ENCODE results near the gene UBXN11. TPM values are rescaled to one million over a fixed set of nuclear protein-coding genes. Genes with fewer than 3 reads are reported as not detected.

Gene UBXN11
- total RNA-seq, 4 donors from 2014 or later, result 7.4 to 36.5 (median 13.4) TPM

DNA sequence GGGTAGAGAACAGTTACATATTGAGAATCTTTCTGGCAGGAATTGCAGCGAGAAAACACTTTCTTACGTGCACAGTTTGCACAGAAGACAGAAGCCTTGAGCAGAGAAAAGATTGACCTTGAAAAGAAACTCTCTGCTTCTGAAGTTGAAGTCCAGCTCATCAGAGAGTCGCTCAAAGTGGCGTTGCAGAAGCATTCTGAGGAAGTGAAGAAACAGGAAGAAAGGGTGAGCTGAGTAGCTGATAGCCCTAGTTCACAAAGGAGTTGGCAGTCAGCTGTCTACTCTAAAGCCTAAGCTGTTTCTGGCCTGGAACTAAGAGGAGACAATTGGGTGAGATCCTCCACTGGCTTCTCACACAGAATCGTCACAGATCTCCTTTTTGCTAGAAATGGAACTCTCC is 46.9 kb downstream of the UBXN11 start:
- intact Hi-C loops (cut with DNase I; ENCODE audit: low total_unique reads), result no loop called here
- DNase-seq, result no peak
- Histone ChIP-seq H3K9me3 (no peaks in the 10 kb centered on the region), H3K27me3 (no peaks in the 10 kb centered on the region), H3K36me3 (no peaks in the 10 kb centered on the region), H3K4me1 (no peaks in the 10 kb centered on the region), H3K4me3 (no peak overlapping the region), H3K27ac (no peak overlapping the region)
- TF ChIP-seq, protein P1, sequence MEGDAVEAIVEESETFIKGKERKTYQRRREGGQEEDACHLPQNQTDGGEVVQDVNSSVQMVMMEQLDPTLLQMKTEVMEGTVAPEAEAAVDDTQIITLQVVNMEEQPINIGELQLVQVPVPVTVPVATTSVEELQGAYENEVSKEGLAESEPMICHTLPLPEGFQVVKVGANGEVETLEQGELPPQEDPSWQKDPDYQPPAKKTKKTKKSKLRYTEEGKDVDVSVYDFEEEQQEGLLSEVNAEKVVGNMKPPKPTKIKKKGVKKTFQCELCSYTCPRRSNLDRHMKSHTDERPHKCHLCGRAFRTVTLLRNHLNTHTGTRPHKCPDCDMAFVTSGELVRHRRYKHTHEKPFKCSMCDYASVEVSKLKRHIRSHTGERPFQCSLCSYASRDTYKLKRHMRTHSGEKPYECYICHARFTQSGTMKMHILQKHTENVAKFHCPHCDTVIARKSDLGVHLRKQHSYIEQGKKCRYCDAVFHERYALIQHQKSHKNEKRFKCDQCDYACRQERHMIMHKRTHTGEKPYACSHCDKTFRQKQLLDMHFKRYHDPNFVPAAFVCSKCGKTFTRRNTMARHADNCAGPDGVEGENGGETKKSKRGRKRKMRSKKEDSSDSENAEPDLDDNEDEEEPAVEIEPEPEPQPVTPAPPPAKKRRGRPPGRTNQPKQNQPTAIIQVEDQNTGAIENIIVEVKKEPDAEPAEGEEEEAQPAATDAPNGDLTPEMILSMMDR (IDR thresholded peaks at IDR 0.05), result no peak
- TF ChIP-seq POLR2A (IDR thresholded peaks at IDR 0.05), result no peak

DNA sequence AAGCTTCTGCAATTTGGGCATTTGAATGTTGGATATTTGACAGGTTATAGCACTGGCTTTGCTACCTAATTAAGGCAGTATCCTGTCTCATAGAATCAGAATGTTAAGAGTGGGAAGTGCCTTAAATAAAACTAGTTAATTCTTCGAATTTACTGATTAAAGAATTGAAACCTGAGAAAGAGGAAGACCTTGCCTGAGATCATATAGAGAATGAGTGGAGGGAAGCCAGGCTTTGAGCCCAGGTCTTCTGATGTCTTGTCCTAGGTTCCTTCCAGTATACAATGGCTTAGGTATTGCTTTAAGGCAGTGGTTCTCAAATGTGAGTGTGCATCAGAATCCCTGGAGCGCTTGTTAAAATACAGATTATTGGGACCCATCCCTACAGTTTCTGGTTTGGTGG is 47.4 kb downstream of the UBXN11 start:
- DNase-seq, result no peak
- Histone ChIP-seq H3K4me1 (no peaks in the 10 kb centered on the region), H3K27ac (no peak overlapping the region), H3K4me3 (no peak overlapping the region), H3K36me3 (no peaks in the 10 kb centered on the region), H3K9me3 (no peaks in the 10 kb centered on the region), H3K27me3 (no peaks in the 10 kb centered on the region)
- TF ChIP-seq POLR2A (IDR thresholded peaks at IDR 0.05), result no peak
- TF ChIP-seq, protein P1 (IDR thresholded peaks at IDR 0.05), result no peak
- intact Hi-C loops (cut with DNase I; ENCODE audit: low total_unique reads), result no loop called here

DNA sequence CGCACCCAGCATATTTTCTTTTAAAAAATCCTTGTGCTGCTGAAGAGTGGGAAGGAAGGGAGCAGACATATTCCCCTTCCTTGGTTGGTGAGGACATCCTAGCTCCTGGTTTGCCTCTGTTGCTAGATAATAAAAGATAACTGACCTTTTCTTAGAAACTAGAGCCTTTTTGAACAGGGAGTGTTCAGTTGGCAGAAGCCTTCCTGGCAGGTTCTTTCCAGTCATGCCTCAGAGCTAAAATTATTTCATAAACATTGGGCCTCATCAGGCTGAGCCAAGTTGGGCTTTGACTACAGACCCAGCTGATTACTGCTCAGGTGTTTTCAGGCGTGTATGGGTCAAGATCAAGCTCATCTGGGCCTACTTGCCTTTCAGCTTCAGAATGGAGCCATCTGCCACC is 49.2 kb downstream of the UBXN11 start:
- Histone ChIP-seq H3K27me3 (no peaks in the 10 kb centered on the region), H3K9me3 (no peaks in the 10 kb centered on the region), H3K27ac (no peak overlapping the region), H3K4me3 (no peak overlapping the region), H3K4me1 (no peaks in the 10 kb centered on the region), H3K36me3 (no peaks in the 10 kb centered on the region)
- TF ChIP-seq POLR2A (IDR thresholded peaks at IDR 0.05), result no peak
- TF ChIP-seq, protein P1 (IDR thresholded peaks at IDR 0.05), result no peak
- intact Hi-C loops (cut with DNase I; ENCODE audit: low total_unique reads), result no loop called here
- DNase-seq, result no peak

DNA sequence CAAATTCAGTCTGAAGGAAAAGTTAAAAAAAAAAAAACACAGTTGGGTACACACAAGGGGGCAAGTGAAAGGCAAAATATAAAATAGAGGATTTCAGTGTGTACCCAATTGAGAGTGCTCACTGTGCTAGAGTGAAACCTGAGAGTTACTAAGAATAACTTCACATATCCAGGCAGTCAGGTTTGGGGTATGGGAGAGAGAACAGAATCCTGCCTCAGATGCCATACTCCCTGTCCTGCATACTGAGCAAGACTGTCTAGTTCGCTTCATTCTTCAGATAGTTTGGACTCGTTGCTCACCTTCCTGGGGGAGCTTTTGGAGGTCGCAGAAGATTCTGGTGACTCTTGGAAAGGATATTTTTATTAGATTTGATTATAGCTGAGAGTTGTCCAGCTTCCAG is 52.0 kb downstream of the UBXN11 start:
- H3K36me3 ChIP-seq, result no peaks in the 10 kb centered on the region

DNA sequence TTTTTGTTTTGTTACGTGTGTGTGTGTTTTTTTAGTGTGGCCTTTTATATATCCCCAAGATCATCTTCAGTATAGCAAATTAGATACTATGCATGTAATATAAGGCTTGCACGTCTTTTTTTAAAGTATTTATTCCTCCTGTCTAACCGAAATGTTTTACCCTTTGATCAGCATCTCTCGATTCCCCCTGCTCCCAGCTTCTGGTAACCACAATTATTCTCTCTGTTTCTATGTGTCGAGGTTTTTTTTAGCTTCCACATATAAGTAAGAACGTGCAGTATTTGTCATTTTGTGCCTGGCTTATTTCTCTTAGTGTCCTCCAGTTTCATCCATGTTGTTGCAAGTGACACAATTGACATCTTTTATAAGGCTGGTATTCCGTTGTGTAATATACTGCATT is 53.7 kb downstream of the UBXN11 start:
- intact Hi-C loops (cut with DNase I; ENCODE audit: low total_unique reads), result no loop called here
- Histone ChIP-seq H3K27ac (no peak overlapping the region), H3K4me3 (no peak overlapping the region), H3K36me3 (no peaks in the 10 kb centered on the region), H3K9me3 (no peaks in the 10 kb centered on the region), H3K27me3 (no peaks in the 10 kb centered on the region), H3K4me1 (no peaks in the 10 kb centered on the region)
- TF ChIP-seq POLR2A (IDR thresholded peaks at IDR 0.05), result no peak
- TF ChIP-seq, protein P1 (IDR thresholded peaks at IDR 0.05), result no peak
- DNase-seq, result no peak

More for the DNA sequence above, 52.0 kb downstream of the UBXN11 start:
- H3K27ac ChIP-seq, result no peak overlapping the region
- no peak for TF ChIP-seq POLR2A (IDR thresholded peaks at IDR 0.05)
- TF ChIP-seq, protein P1 (IDR thresholded peaks at IDR 0.05), result no peak
- H3K4me1 ChIP-seq, result no peaks in the 10 kb centered on the region
- no peak overlapping the region for H3K4me3 ChIP-seq
- no peaks in the 10 kb centered on the region for H3K27me3 ChIP-seq
- no peaks in the 10 kb centered on the region for H3K9me3 ChIP-seq
- intact Hi-C loops (cut with DNase I; ENCODE audit: low total_unique reads), result no loop called here
- DNase-seq, result no peak
